ENCODE data around the gene IBA57.
"Not testable (repeated sequence)": the region's sequence is repeated elsewhere in the genome, so short reads cannot be mapped to it uniquely, and the experiment has no call there.

The IBA57 gene

DNA sequence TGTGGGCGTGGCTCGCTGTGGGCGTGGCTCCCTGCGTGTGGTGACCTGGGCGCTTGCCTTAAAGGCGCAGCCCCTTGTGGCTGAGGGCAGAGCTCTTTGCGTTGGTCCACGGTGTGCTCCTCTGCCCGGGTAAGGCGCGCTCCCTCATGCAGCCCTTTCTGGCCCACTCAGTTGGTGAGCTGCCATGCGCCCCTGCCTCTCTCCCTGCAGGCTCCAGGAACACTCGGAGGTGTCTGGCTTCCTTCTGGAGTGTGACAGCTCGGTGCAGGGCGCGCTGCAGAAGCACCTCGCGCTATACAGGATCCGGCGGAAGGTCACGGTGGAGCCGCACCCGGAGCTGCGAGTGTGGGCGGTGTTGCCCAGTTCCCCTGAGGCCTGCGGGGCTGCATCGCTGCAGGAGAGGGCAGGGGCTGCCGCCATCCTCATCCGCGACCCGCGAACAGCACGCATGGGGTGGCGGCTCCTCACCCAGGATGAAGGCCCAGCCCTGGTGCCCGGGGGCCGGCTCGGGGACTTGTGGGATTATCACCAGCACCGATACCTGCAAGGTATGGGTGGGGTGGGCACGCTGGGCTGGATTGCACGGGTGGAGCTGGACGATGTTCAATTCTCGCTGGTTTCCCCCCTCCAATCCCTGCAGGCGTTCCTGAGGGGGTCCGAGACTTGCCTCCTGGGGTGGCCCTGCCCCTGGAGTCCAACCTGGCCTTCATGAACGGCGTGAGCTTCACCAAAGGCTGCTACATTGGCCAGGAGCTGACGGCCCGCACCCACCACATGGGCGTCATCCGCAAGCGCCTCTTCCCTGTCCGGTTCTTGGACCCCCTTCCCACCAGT is 9.1 kb downstream of the IBA57 start:
- no peak for DNase-seq

DNA sequence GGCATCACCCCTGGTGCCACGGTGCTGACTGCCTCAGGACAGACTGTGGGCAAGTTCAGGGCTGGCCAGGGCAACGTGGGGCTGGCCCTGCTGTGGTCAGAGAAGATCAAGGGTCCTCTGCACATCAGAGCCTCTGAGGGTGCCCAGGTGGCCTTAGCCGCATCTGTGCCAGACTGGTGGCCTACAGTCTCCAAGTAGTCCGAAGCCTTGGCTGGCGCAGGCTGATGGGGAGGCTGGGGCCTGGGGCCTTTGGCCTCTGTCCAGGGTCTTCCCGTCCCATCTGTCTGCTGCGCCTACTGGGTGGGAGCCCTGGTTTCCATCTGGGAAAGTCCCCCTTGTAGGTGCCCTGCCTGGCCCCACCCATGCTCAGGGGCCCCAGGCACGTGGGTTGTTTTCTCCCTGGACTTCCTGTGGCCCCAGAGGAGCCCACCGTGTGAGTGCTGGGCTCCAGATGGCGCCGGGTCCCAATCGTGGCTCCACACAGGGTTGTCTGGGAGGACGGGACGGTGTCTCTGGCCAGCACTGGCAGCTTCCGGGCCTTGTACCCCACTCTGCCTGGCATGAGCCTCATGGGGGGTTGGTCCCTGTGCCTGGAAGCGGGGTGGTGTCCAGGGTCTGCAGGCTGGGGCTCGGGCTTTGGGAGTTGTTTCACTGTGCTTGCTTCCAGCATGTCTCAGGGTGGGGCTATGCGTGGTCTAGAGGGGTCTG is 9.9 kb downstream of the IBA57 start:
- DNase-seq, result no peak

DNA sequence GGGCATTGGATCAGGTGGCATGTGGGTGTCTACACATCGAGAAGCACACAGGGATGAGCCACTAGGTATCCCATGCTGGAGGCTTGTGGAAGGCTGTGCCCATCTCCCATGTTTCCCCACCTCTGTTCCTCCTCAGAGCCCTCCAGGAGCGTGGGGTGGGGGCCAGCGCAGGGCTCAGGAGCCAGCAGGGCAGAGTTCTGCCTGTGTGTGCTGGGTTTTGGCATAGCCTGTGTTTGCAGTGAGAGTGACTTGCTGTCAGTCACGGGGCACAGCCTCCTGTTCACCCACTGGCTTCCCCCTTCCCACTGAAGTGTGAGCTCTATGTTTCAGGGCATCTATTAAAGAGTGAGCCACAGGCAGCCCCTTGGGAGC is 10.4 kb downstream of the IBA57 start:
- no peak for DNase-seq

DNA sequence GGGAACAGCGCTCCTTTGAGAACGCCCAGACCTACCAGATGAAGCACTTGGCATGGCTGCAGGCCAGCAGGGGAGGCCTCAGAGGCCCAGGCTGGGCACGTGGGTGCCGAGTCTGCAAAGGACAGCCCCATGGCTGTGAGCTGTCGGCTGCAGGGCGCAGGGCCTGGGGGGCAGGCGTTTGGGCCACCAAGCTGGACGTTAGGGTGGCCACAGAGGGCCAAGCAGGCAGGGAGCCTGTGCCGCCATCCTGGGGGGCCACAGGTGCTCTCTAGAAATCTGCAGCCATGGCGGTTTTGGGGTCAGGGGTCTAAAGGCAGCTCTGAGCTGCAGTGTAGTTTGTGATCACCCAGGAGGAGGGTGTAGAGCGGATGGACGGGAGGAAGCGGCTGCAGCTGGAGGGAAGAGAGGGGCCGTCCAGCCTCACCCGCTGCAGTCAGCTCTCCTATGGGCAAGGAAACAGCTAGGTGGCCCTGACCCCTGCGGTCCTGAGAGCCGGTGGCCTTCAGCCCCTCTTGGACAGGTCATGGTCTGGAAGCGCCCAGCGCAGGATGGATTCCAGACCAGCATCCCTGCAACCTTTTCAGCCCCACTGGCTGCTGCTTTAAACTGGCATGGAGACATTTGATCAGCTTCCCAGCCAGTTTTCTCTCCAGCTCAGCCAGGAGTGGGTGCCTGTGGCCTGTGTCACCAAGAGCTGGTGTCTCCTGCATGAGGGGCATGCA is 11.0 kb downstream of the IBA57 start:
- DNase-seq, result no peak

DNA sequence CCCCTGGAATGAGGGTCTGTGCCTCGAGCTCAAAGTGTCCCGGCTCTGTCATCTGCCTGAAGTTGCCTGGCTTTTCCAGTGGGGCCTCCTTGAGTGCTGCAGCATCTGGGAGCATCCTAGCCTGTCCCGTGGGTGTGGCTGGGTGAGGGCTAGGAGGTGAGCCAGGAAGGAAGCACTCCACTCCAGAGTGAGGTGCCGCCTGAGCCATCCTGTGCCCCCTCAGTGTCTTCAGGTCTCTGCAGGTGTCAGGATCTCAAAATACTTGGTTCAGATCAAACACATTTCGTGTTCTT is 11.5 kb downstream of the IBA57 start:
- no peak for DNase-seq

DNA sequence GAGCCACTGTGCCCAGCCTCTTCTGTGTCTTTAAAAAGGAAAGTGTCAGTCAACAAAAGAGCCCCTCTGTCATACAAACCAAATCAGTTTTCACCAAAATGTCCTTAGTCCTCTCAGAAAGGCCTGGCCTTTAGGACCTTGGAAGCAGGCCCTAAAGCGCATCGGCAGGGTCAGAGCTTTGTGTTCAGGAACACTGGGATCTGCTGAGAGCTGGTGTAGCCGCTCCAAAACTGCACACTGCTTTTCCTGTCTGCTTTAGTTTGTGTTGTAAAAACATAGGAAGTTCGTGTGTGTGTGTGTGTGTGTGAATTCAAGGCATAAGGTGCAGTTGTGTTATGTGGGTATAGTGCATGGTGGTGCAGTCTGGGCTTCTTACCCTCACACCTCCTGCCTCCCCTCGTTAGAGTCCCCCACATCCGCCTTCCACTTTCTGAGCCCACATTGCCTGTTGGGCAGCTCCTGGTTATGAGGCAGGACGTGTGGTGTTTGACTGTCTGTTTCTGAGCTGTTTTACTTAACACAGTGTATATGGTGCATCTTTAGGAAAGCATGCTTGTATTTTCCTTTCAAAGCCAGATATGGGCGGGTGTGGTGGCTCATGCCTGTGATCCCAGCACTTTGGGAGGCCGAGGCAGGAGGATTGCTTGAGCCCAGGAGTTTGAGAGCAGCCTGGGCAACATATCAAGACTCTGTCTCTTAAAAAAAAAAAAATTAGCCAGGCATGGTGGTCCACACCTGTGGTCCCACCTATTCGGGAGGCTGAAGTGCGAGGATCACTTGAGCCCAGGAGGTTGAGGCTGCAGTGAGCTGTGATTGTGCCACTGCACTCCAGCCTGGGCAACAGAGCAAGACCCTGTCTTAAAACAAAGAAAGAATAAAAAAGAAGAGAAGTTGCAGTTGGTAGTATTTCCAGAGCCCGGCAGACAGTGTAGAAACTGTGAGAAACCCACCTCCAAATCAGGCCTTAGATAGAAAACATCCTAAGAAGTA is 12.4 kb downstream of the IBA57 start:
- DNase-seq, result no peak

DNA sequence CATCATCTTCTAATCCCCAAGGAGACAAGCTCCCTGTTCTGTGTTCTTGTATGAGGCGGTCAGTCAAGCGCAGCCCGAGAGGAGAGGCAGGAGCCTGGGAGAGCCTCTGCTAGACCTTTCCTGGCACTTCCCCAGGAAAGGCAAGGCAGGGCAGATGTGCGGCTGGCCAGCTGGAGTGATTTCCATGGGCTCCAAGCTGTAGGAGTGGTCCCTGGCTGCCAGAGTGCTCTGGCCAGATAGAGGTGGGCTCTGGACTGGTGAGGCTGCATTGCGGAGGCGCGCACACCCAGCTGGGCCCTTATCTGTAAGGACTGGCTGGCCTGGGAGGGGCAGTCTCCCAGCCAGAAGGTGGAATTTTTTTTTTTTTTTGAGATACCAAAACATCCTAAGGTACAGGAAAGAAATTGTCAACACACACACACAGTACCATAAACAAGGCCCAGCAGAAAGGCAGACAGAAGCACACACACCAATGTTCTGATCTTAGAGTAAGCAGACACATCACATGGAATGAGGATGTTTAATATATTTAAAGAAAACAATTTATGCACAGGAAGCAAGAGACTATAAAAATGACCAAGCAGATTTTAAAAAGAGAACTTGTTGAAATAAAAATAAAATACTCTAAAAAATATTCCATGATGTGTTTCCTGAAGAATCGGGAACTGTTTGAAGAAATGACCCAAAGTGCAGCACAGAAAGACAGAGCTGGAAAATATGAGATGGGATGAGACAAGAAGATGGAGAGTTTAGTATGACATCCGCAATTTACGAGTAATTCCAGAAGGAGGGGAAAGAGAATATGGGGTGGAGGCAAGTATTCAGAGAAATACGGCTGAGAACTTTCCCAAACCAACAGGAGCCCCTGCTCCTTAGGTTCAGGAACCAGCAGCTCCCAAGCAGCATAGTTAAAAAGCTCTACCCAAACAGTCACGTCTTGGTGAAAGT is 13.4 kb downstream of the IBA57 start:
- no peak for DNase-seq

DNA sequence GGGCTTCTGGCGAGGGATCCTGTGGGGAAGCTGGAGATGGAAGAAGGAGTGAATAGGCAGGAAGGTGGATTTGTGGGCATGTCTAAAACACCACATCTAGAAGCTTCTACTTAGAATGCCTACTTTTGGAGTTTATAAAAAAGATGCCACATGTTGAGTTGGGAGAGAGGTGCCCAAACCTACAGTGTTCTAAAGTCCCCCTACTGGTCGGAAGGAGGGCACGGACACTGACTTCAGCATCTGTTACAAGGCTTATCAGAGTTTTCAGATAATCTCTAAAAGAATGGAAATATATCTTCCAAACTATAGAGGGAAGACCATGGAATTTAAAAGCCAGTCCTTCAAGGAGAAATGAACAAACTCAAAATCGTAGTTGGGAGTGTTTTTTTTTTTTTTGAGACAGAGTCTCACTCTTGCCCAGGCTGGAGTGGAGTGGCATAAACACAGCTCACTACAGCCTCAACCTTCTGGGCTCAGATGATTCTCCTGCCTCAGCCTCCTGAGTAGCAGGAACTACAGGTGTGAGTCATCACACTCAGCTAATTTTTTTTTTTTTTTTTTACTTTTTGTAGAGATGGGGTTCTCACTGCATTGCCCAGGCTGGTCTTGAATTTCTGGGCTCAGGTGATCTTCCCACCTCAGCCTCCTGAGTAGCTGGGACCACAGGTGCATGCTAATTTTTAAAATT is 14.8 kb downstream of the IBA57 start:
- DNase-seq, result no peak

DNA sequence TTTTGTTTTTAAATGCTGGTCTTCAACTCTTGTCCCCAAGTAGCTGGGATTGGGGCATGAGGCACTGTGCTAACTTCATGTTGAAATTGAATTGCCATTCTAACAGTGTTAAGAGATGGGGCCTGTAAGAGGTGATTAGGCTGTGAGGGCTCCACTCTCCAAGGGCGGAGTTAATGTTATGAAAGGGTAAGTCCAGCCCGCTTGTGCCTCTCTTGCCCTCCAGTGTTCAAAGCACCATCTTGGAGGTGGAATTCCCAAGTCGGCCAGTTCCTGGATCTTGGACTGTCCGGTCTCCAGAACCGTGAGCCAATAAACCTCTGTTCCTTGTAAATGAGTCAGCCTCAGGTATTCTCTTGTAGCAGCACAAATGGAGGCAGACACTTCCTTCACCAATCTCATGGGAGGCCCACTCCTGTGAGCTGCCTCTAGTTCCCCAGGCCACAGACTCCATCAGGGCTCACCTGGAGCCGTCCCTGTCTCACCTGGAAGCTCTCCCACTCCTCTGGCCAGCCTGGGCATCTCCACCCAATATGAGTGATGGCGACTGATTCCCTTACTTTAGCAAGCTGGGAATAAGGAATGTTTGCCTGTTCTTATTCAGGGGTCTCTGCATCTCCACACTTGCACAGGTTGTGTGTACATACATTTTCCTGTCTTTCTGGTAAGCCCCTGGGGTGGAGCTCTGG is 15.5 kb downstream of the IBA57 start:
- no peak for DNase-seq

DNA sequence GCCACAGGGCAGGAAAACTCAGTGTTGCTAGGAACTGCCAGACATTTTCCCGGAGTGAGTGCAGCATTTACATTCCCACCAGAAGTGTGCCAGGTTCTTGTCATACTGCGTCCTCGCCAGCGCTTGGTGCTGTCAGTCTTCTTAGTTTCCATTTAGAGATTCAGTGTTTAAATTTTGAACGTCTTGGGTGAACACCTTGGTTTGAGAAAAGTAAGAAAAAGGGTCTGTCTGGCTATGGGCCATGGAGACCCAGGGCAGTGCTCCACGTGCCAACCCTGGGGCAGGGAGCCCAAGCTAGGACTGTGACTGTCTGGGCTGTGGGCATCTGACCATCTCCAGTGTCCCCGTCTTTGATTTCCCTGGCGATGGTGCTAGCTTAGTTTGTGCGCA is 16.0 kb downstream of the IBA57 start:
- no peak for DNase-seq

DNA sequence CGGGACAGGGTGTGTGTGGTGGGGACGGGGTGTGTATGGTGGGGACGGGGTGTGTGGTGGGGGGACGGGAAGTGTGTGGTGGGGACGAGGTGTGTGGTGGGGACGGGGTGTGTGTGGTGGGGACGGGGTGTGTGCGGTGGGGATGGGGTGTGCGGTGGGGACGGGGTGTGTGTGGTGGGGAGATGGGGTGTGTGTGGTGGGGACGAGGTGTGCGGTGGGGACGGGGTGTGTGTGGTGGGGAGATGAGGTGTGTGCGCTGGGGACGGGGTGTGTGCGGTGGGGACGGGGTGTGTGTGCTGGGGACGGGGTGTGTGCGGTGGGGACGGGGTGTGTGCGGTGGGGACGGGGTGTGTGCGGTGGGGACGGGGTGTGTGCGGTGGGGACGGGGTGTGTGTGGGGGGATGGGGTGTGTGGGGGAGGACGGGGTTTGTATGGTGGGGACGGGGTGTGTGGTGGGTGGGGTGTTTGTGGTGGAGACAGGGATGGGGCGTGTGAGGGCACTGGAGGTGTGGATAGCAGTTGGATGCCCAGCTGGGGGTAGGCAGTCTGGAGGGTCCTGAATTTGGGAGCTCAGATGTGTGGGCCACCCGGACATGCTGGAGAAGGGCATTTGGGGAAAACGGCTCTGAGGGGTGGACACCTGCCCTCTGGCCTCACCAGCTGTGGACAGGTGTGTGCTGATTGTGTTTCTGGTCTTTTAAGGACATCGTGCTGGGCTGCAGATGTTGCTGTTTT is 16.9 kb downstream of the IBA57 start:
- no peak for DNase-seq

DNA sequence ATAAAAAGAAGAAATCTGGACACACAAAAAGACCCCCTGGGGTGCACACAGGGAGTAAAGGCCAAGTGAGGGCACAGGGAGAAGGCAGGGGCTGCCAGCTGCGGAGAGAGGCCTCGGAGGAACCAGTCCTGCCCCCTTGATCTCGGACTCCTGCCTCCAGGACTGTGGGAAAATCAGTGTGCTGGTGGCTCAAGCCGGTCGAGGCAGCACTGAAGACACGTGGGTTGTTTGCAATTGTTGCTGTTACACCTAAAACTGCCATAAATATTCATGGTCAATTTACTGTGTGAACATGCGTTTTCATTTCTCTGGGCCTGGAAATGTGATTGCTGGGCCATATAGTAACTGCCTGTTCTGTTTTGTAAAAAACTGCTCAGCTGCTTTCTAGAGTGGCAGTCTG is 18.5 kb downstream of the IBA57 start:
- DNase-seq, result no peak

DNA sequence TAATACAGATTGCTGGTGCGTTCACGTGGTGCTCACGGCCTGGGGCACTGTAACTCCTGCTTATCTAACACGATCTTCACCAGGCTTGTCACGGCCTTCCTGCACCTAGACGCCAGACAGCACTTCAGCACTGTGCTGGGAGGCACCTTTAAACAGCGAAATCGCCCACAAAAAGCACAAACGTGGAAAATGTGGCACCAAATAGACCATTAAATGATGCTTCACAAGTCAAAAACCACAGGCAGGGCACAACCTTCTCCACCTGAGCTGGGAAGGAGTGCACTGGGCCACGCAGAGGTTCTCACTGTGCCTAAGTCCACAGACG is 20.0 kb downstream of the IBA57 start:
- DNase-seq, result no peak

DNA sequence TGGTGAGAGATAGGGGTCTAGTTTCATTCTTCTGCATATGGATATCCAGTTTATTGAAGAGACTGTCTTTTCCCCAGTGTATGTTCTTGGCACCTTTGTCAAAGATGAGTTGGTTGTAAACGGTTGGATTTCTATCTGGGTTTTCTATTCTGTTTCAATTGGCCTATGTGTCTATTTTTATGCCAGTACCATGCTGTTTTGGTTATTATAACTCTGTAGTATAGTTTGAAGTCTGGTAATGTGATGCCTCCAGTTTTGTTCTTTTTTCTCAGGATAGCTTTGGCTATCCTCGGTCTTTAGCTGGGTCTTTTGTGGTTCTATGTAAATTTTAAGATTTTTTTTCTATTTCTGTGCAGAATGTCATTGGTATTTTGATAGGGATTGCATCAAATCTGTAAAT is 22.6 kb downstream of the IBA57 start:
- not testable (repeated sequence) for DNase-seq

DNA sequence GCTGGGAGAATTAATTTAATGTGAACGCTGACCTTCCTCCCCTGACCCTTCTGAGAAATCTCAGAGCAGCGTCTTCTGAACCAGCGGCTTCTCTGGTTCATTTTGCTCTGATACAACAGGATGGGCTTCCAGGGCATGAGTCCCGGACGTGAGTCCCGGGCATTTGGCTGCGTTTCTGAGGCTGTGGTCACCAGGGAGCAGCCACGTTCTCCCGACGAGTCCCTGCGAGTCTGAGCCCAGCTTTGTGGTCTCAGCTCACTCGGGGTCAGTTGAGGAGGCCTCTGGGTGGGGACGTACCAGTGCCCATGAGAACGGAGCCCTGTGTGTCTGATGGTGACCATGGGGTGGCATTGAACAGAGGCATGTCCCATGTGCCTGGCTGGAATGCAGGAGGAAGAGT is 24.6 kb downstream of the IBA57 start:
- DNase-seq, result no peak

DNA sequence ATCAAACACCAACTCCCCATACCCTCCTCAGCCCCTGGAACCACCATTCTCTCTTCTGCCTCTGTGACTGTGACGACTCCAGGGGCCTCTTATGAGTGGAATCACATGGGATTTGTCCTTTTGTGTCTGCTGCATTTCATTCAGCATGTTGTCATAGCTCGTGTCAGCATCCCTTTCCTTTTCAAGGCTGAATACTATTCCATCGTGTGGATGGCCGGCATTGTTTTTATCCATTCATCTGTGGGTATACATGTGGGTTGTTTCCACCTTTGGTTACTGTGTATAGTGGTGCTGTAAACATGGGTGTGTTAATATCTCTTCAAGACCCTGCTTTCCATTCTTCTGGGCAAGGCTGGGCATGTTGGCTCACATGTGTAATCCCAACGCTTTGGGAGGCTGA is 25.2 kb downstream of the IBA57 start:
- no peak for DNase-seq

DNA sequence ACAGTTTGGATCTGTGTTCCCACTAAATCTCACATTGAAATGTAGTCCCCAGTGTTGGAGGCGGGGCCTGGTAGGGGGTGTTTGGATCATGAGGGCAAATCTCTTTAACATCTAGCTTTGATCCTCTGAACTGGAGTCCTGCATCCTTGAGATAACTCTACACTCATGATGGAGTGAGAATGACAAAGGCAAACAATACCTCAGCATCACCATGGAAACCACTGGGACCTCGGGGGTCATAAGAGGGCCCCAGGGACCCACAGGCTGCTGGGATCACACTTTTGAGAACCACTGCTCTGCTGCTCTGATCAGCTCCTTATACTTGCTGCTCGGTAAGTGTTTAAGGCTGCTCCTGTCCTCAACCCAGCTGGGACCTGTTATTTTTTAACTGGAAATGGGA is 28.8 kb downstream of the IBA57 start:
- no peak for DNase-seq

DNA sequence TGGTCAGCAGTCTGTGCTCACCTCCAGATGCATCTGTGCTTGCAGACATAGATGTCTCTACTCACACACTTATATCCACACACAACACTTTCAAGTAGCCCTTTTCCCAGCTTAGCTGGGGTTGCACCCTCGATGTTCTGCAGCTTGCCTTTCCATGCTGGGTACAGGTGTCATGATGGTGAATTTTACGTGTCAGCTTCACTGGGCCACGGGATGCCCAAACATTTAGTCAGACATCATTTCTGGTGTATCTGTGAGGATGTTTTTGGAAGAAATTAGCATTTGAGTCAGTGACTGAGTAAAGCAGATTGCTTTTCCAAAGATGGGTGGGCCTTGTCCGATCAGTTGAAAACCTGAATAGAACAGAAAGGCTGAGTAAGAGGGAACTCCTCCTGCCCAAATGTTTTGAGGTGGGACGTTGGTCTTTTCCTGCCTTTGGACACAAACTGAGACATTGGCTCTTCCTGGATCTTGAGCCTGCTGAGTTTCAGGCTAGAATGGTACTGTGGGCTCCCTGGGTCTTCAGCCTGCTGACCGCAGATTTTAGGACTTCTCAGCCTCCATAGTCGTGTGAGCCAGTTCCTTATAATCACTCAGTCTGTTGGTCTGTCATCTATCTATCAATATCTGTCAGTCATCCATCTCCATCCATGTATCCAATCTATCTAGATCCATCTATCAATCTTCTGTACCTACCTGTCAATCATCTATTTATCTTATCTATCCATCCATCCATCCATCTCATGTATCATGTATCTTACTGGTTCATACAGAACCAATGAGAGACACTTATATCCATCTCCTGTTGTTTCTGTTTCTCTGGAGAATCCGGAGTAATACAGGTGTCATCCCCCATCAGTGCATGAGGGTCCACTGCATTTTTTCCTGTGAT is 29.6 kb downstream of the IBA57 start:
- no peak for DNase-seq
